IPS-15b (cell line): ENCODE data around the gene ZNF350.
A peak's percentile ranks its signal among the peaks of the same experiment; 100 is the strongest.

ENCODE experiments used
- H3K27me3 ChIP-seq: one replicate; pipeline ENCODE4 v1.6.1; 2013; ENCODE audit warnings: low read length; ENCODE audit not compliant: control insufficient read depth, insufficient read depth
- H3K36me3 ChIP-seq: one replicate; pipeline ENCODE4 v1.6.1; 2013; ENCODE audit warnings: low read length; ENCODE audit not compliant: control insufficient read depth, insufficient read depth
- H3K4me1 ChIP-seq: one replicate; pipeline ENCODE4 v1.6.1; 2013; ENCODE audit warnings: mild to moderate bottlenecking, low read length; ENCODE audit not compliant: control insufficient read depth, insufficient read depth
- H3K4me3 ChIP-seq: one replicate; pipeline ENCODE4 v1.5.1; 2013; ENCODE audit warnings: low read depth, low read length
- H3K9ac ChIP-seq: one replicate; pipeline ENCODE4 v1.6.1; 2013; ENCODE audit warnings: low read depth, mild to moderate bottlenecking, low read length
- H3K9me3 ChIP-seq: one replicate; pipeline ENCODE4 v1.6.1; 2013; ENCODE audit warnings: mild to moderate bottlenecking, low read length; ENCODE audit not compliant: control insufficient read depth, insufficient read depth

ZNF350 gene

DNA sequence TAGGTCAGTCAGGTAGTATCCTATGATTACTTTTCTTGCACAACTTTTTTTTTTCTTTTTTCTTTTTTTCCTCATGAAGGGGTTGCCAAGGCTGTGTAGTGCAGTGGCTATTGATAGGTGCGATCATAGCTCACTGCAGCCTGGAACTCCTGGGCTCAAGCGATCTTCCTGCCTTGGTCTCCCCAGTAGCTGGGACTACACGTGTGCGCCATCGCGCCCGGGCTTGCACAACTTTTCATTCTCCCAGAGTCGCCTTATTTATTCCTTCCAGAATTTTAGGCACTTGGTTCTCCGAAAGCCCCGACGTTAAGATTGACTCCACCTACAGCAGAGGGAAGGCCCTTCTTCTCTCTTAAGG, 60.2 kb downstream of the ZNF350 start:
- H3K4me3 ChIP-seq: peak overlapping the region; percentile 87
- peaks cover 6% of the 10 kb centered on the region for H3K36me3 ChIP-seq
- no peaks in the 10 kb centered on the region for H3K4me1 ChIP-seq
- H3K9me3 ChIP-seq: peaks cover 22% of the 10 kb centered on the region
- H3K9ac ChIP-seq: peak overlapping the region; percentile 97
- no peaks in the 10 kb centered on the region for H3K27me3 ChIP-seq

DNA sequence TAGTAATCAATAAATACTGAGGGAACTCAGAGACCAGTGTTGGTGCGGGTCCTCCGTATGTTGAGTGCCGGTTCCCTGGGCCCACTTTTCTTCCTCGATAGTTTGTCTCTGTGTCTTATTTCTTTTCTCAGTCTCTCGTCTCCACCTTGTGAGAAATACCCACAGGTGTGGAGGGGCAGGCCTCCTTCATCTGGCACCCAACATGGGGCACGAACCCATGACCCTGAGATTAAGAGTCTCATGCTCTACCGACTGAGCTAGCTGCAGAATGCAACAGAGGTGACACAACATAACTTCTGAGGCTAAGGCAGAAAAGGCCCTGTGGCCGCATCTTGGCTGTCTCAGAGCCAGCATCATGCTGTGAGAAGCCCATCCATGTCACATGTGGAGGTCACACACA, 64.7 kb downstream of the ZNF350 start:
- H3K4me1 ChIP-seq: no peaks in the 10 kb centered on the region
- H3K4me3 ChIP-seq: no peak overlapping the region
- H3K27me3 ChIP-seq: no peaks in the 10 kb centered on the region
- peaks cover 11% of the 10 kb centered on the region for H3K36me3 ChIP-seq
- H3K9ac ChIP-seq: no peak overlapping the region
- peaks cover 48% of the 10 kb centered on the region for H3K9me3 ChIP-seq

DNA sequence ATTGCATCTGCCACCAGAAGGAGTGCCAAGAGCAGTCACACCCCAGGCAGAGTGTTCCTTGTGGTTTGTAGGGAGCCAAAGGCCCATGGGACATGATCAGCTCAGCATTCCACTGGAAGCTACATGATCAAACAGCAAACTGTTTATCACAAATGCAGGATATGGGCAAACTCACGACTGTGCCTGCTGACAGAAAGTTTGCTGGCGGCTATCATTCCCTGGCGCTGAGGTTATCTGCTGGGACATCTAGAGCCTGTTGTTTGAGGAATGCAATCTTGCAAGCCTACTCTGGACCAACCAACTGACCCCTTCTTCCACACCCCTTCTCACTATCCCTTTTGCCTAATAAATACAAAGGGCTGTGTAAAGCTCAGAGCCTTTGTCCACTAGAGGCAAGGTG, 67.0 kb downstream of the ZNF350 start:
- Histone ChIP-seq H3K9ac (no peak overlapping the region), H3K4me1 (no peaks in the 10 kb centered on the region), H3K27me3 (no peaks in the 10 kb centered on the region), H3K9me3 (peaks cover 70% of the 10 kb centered on the region), H3K36me3 (peaks cover 11% of the 10 kb centered on the region), H3K4me3 (no peak overlapping the region)

DNA sequence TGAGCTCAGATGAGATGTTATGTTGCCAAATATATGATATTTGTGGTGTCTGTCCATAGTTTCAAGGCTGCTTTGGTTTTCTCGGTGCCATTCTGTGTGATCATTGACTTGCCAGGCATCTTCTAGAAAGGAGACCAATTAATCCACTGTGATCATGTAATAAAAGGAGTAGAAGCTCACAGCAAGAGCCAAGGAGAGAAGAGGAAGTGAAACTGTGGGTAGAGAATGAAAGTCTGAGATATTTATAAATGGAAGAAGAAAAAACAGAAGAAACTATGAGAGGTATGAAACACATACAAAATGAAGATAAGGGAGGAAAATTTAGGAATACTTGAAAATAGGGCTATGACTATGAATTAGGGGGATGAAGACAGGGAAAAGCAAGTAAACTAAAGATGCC, 70.5 kb downstream of the ZNF350 start:
- Histone ChIP-seq H3K36me3 (peaks cover 8% of the 10 kb centered on the region), H3K4me3 (no peak overlapping the region), H3K27me3 (no peaks in the 10 kb centered on the region), H3K4me1 (no peaks in the 10 kb centered on the region), H3K9ac (no peak overlapping the region), H3K9me3 (peaks cover 73% of the 10 kb centered on the region)

DNA sequence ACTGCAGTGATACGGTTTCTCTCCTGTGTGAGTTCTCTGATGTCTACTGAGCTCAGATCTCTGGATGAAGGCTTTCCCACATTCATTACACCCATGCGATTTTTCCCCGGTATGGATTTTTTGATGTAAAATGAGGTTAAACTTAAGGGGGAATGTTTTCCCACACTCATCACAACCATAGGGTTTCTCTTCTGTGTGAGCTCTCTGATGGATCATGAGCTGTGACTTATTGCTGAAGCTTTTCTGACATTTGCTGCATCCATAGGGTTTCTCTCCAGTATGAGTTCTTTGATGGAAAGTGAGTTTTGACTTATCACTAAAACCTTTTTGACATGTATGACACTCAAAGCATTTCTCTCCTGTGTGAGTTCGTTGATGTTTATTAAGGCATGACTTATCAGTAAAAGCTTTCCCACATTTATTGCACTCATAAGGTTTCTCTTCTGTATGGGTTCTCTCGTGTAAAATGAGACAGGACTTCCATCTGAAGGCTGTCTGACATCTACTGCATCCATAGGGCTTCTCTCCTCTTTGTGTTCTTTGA, 71.2 kb downstream of the ZNF350 start:
- H3K9me3 ChIP-seq: peaks cover 67% of the 10 kb centered on the region
- no peaks in the 10 kb centered on the region for H3K27me3 ChIP-seq
- peaks cover 4% of the 10 kb centered on the region for H3K36me3 ChIP-seq
- no peak overlapping the region for H3K9ac ChIP-seq
- H3K4me3 ChIP-seq: no peak overlapping the region
- no peaks in the 10 kb centered on the region for H3K4me1 ChIP-seq
